Mesodermal cell (in vitro differentiated cells): ENCODE results near the gene TOX2.

Experiments used
- H3K27ac ChIP-seq: 2 replicates; pipeline ENCODE4 v1.7.0; 2013; ENCODE audit warnings: mild to moderate bottlenecking, low read depth, low read length, moderate library complexity; ENCODE audit not compliant: severe bottlenecking
- H3K36me3 ChIP-seq: 2 replicates; pipeline ENCODE4 v1.7.1; 2013; ENCODE audit warnings: mild to moderate bottlenecking, low read length, moderate library complexity; ENCODE audit not compliant: control insufficient read depth, insufficient read depth
- H3K4me1 ChIP-seq: one replicate; pipeline ENCODE4 v1.7.1; 2013; ENCODE audit warnings: mild to moderate bottlenecking, low read length; ENCODE audit not compliant: insufficient read depth, control insufficient read depth, poor library complexity, severe bottlenecking
- H3K4me3 ChIP-seq: 2 replicates; pipeline ENCODE4 v1.7.0; 2013; ENCODE audit warnings: low read length, control low read depth, mild to moderate bottlenecking; ENCODE audit not compliant: insufficient read depth, poor library complexity, severe bottlenecking; ENCODE audit errors: extremely low read depth
- H3K9me3 ChIP-seq: 2 replicates; pipeline ENCODE4 v1.7.1; 2013; ENCODE audit warnings: mild to moderate bottlenecking, low read length, moderate library complexity; ENCODE audit not compliant: control insufficient read depth
- WGBS, 2 experiments: methylation state at CpG; one replicate each; pipeline ENCODE4 v1.1.5; 2013; ENCODE audit warnings: missing lambda C conversion rate in 2 of 2; ENCODE audit not compliant: insufficient coverage in 2 of 2; 5-methylcytosine and 5-hydroxymethylcytosine counted together

The TOX2 gene

GRCh38 chr20:44020406-44021148 is 105.9 kb downstream of the TOX2 start:
- WGBS, 2 experiments, result 74 to 78% methylated on average over 9 to 10 of the region's 12 CpGs
- no peaks in the 10 kb centered on the region for H3K36me3 ChIP-seq
- no peak overlapping the region for H3K4me3 ChIP-seq
- no peak overlapping the region for H3K27ac ChIP-seq
- H3K9me3 ChIP-seq, result no peaks in the 10 kb centered on the region
- H3K4me1 ChIP-seq, result peaks cover 8% of the 10 kb centered on the region

- H3K4me3 ChIP-seq, result no peak overlapping the region
- H3K36me3 ChIP-seq, result no peaks in the 10 kb centered on the region
- peaks cover 8% of the 10 kb centered on the region for H3K4me1 ChIP-seq
- H3K27ac ChIP-seq, result no peak overlapping the region
- 94% methylated on average over 6 of the region's 6 CpGs for WGBS, 2 experiments
- H3K9me3 ChIP-seq, result no peaks in the 10 kb centered on the region
Observed at GRCh38 chr20:44021186-44021585, 106.5 kb downstream of the TOX2 start.

DNA sequence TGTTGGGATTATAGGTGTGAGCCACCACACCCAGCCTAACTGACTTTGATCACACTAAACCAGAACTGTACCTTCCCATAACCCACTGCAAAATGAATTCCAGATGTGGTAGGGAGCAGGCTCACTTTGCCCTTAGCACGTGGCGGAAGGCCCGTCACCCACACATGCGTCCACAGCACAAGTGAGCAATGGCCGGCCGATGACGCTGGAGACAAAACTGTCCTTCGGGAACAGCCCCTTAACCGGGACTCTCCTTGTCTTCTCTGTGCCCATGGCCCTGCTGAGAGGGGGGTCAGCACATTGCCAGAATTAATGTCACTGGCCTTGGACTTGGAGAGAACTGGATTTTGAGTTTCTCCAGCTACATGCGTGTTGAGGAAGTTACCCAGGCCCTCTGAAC is 107.2 kb downstream of the TOX2 start:
- no peaks in the 10 kb centered on the region for H3K9me3 ChIP-seq
- no peaks in the 10 kb centered on the region for H3K36me3 ChIP-seq
- peaks cover 8% of the 10 kb centered on the region for H3K4me1 ChIP-seq
- 93 to 98% methylated on average over 9 to 10 of the region's 10 CpGs for WGBS, 2 experiments
- no peak overlapping the region for H3K27ac ChIP-seq
- no peak overlapping the region for H3K4me3 ChIP-seq

DNA sequence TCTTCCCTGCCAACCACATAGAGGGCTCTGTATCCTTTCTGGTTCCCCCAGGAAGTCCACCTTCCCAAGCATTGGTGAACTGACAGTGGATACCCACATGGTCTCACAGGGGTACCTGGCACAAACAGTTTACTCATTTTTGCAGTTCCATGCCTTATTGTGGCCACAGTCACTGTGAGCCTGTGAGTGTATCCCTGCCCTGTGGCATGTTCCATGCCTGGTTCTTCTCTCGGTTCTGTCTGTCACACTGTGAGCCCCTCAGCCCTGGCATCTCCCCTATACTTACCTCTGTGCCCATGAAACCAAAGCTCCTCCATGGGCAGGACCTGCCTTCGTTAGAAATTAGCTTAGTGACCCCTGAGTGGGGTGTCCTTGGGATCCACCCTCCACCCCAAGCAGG is 107.8 kb downstream of the TOX2 start:
- WGBS, 2 experiments, result 100% methylated on average over 1 to 2 of the region's 2 CpGs
- no peak overlapping the region for H3K27ac ChIP-seq
- peaks cover 8% of the 10 kb centered on the region for H3K4me1 ChIP-seq
- H3K9me3 ChIP-seq, result no peaks in the 10 kb centered on the region
- no peaks in the 10 kb centered on the region for H3K36me3 ChIP-seq
- no peak overlapping the region for H3K4me3 ChIP-seq

GRCh38 chr20:44023515-44024371 is 109.1 kb downstream of the TOX2 start:
- 87% methylated on average over 4 to 6 of the region's 10 CpGs for WGBS, 2 experiments
- H3K4me1 ChIP-seq, result peaks cover 11% of the 10 kb centered on the region
- no peaks in the 10 kb centered on the region for H3K9me3 ChIP-seq
- no peak overlapping the region for H3K4me3 ChIP-seq
- H3K27ac ChIP-seq, result no peak overlapping the region
- no peaks in the 10 kb centered on the region for H3K36me3 ChIP-seq

- Histone ChIP-seq H3K4me3 (no peak overlapping the region), H3K27ac (no peak overlapping the region), H3K9me3 (no peaks in the 10 kb centered on the region), H3K36me3 (no peaks in the 10 kb centered on the region), H3K4me1 (peaks cover 8% of the 10 kb centered on the region)
- WGBS, 2 experiments, result 84 to 90% methylated on average over 2 to 3 of the region's 7 CpGs
Observed at GRCh38 chr20:44024820-44025580, 110.3 kb downstream of the TOX2 start.

DNA sequence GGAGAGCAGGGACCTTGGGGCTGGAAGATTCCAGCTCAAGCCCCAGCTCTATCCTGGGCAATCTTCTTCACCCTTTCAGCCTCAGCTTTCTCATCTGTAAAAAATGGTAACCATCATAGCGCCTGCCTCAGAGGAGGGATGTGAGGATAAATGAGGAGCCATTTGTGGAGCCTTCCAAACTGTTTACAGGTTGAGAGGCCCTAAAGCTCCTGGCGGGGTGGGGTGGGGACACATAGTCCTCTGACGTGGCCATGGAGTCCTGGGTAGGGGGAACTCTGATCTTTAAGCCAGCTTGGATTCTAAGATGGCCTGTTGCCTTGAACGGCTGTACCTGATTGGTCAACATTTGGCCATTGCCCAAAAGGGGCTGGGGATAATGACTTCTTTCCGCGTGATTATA is 111.1 kb downstream of the TOX2 start:
- Histone ChIP-seq H3K27ac (no peak overlapping the region), H3K4me1 (peaks cover 3% of the 10 kb centered on the region), H3K36me3 (no peaks in the 10 kb centered on the region), H3K4me3 (no peak overlapping the region), H3K9me3 (no peaks in the 10 kb centered on the region)
- WGBS, 2 experiments, result 89 to 100% methylated on average over 1 to 5 of the region's 6 CpGs

GRCh38 chr20:44026647-44027342 is 112.1 kb downstream of the TOX2 start:
- WGBS, 2 experiments, result 81 to 85% methylated on average over 5 to 6 of the region's 9 CpGs
- no peak overlapping the region for H3K27ac ChIP-seq
- peaks cover 3% of the 10 kb centered on the region for H3K4me1 ChIP-seq
- no peaks in the 10 kb centered on the region for H3K9me3 ChIP-seq
- H3K4me3 ChIP-seq, result no peak overlapping the region
- no peaks in the 10 kb centered on the region for H3K36me3 ChIP-seq

- Histone ChIP-seq H3K36me3 (no peaks in the 10 kb centered on the region), H3K4me3 (no peak overlapping the region), H3K27ac (no peak overlapping the region), H3K4me1 (peaks cover 3% of the 10 kb centered on the region), H3K9me3 (no peaks in the 10 kb centered on the region)
- WGBS, 2 experiments, result 96% methylated on average over 9 of the region's 11 CpGs
Observed at GRCh38 chr20:44027343-44028002, 112.8 kb downstream of the TOX2 start.
